IMR-90 (cell line): ENCODE results near the gene ASF1B.

ENCODE experiments used
- BHLHE40 ChIP-seq: fragments of 150-350 bp; IDR thresholded peaks from 2 replicates; pipeline ENCODE4 v1.6.1; 2016; ENCODE audit warnings: mild to moderate bottlenecking, low read depth, low read length
- CEBPB ChIP-seq: IDR thresholded peaks from 2 replicates; pipeline ENCODE4 v1.6.1; 2012; ENCODE audit warnings: low read depth, low read length, improper control_type of control experiment
- CHD1 ChIP-seq: IDR thresholded peaks from 2 replicates; pipeline ENCODE4 v1.6.1; 2012; ENCODE audit warnings: low read depth, low read length, improper control_type of control experiment
- CTCF ChIP-seq: conservative IDR thresholded peaks from 2 replicates; pipeline ENCODE4 v1.5.1; 2012; ENCODE audit warnings: mild to moderate bottlenecking, low read depth, low read length, improper control_type of control experiment
- ELK1 ChIP-seq: fragments of 150-350 bp; IDR thresholded peaks from 2 replicates; pipeline ENCODE4 v1.6.1; 2016; ENCODE audit warnings: low read depth, mild to moderate bottlenecking, low read length, moderate library complexity, borderline replicate concordance
- MAFK ChIP-seq: IDR thresholded peaks from 2 replicates; pipeline ENCODE4 v1.6.1; 2012; ENCODE audit warnings: low read depth, low read length, improper control_type of control experiment
- MAZ ChIP-seq: IDR thresholded peaks from 2 replicates; pipeline ENCODE4 v1.6.1; 2012; ENCODE audit warnings: low read depth, mild to moderate bottlenecking, low read length, improper control_type of control experiment, moderate library complexity, borderline replicate concordance
- MXI1 ChIP-seq: IDR thresholded peaks from 2 replicates; pipeline ENCODE4 v1.6.1; 2012; ENCODE audit warnings: low read depth, mild to moderate bottlenecking, low read length, moderate library complexity, borderline replicate concordance
- NFE2L2 ChIP-seq: fragments of 150-350 bp; IDR thresholded peaks from 2 replicates; pipeline ENCODE4 v1.6.1; 2016; ENCODE audit warnings: low read depth, mild to moderate bottlenecking, low read length
- POLR2A ChIP-seq: IDR thresholded peaks from 2 replicates; pipeline ENCODE4 v1.6.1; 2012; ENCODE audit warnings: mild to moderate bottlenecking, low read depth, low read length
- RCOR1 ChIP-seq: IDR thresholded peaks from 2 replicates; pipeline ENCODE4 v1.6.1; 2012; ENCODE audit warnings: mild to moderate bottlenecking, low read length, improper control_type of control experiment; ENCODE audit not compliant: insufficient replicate concordance
- SMC3 ChIP-seq: fragments of 150-350 bp; IDR thresholded peaks from 2 replicates; pipeline ENCODE4 v1.6.1; 2016; ENCODE audit warnings: low read depth, mild to moderate bottlenecking, antibody characterized with exemption, low read length, moderate library complexity

GRCh38 chr19:14156122-14156521 lies 19.7 kb upstream of the ASF1B start:
- TF ChIP-seq POLR2A (no peak), CTCF (no peak), SMC3 (no peak), CHD1 (no peak), ELK1 (no peak), CEBPB (no peak), RCOR1 (no peak), MAFK (no peak), MXI1 (no peak), NFE2L2 (no peak), MAZ (no peak), BHLHE40 (no peak)
